HEK293 (cell line): ENCODE measurements around the gene GAA.

Experiments used
- RBAK ChIP-seq: fragments of 450-650 bp; formaldehyde crosslinking; IDR thresholded peaks from 2 replicates; pipeline ENCODE4 v1.5.1; 2016; ENCODE audit warnings: missing biosample characterization, missing genetic modification characterization
- YY1 ChIP-seq: fragments of 450-650 bp; formaldehyde crosslinking; IDR thresholded peaks from 2 replicates; pipeline ENCODE4 v1.5.1; 2018; ENCODE audit warnings: missing biosample characterization, missing genetic modification characterization
- ZNF184 ChIP-seq: fragments of 450-650 bp; IDR thresholded peaks from 2 replicates; pipeline ENCODE4 v1.5.1; 2018; ENCODE audit warnings: missing biosample characterization, mild to moderate bottlenecking, missing genetic modification characterization
- ZNF76 ChIP-seq: fragments of 450-650 bp; formaldehyde crosslinking; IDR thresholded peaks from 2 replicates; pipeline ENCODE4; 2016; ENCODE audit warnings: low read depth, missing biosample characterization, missing genetic modification characterization, borderline replicate concordance
- ZSCAN30 ChIP-seq: fragments of 450-650 bp; IDR thresholded peaks from 2 replicates; pipeline ENCODE4 v1.5.1; 2018; ENCODE audit warnings: missing biosample characterization, mild to moderate bottlenecking, missing genetic modification characterization, moderate library complexity
- TF ChIP-seq, protein P1 (sequence below): fragments of 450-650 bp; formaldehyde crosslinking; IDR thresholded peaks from 2 replicates; pipeline ENCODE4 v1.5.1; 2016; ENCODE audit warnings: missing biosample characterization, missing genetic modification characterization, borderline replicate concordance

DNA sequence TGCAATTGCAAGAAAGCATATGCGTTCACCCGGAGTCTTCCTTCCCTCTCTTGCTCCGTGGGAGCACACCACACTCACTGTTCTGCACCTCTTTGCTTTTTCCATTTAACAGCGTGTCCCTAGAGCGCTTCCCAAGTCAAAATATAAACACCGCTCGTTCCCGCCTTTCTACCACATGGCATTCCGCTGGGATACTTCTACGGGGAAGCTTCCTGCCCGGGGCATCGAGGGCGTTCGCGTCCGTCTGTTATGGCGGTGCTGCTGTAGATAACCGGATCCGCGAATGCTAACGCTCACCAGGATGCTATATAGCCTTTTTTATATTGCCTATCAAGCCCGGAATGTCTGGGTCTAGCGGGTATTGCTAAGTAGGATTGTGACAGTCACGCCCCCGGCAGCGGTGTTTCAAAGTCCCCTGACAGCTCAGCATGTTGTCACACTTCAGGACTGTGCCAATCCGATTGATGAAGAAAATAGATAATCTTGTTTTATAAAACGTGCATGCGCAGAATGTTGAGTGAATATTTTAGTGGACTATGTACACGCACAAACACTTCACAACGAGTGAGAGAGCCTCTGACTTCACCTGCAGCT is 33.9 kb upstream of the GAA start:
- TF ChIP-seq, protein P1, sequence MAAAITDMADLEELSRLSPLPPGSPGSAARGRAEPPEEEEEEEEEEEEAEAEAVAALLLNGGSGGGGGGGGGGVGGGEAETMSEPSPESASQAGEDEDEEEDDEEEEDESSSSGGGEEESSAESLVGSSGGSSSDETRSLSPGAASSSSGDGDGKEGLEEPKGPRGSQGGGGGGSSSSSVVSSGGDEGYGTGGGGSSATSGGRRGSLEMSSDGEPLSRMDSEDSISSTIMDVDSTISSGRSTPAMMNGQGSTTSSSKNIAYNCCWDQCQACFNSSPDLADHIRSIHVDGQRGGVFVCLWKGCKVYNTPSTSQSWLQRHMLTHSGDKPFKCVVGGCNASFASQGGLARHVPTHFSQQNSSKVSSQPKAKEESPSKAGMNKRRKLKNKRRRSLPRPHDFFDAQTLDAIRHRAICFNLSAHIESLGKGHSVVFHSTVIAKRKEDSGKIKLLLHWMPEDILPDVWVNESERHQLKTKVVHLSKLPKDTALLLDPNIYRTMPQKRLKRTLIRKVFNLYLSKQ, result no peak
- TF ChIP-seq ZNF76 (tag by site-specific recombination) (no peak), RBAK (tag by site-specific recombination) (no peak), ZSCAN30 (no peak), ZNF184 (tag by site-specific recombination) (no peak), YY1 (no peak)
